ENCODE results near the gene RAB7B.

DNA sequence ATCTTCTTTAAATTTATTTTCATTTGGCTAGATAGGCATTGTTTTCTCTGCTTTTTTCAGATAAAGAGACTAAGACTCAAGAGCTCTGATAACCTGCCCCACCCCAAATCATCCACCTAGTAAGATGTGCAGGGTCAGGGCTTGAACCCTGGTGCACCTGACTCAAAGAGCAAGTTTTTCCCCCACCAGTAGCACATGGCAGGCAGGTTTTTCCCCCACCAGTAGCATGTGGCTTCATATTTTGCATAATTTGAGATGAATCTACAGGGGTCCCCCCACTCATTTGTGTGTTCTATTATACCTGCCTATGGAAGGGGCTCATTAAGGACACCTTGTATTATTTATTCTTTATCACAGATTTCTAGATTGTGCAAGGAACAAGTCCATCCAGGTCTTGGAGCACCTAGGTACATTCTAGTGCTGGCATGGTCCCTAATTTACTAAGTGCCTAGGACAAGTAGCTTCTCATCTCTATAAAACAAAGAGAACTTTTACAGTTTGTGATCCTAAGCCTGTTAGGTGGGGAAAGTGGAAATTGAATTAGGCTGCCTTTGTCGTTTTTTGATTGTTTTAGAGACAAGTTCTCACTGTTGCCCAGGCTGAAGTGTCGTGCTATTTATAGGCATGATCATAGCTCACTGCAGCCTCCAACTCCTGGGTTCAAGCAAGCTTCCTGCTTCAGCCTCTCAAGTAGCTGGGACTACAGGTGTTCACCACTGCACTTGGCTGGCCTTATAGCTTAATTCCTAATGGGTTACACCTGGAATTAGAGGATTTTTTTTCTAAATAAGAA is 33.7 kb upstream of the RAB7B start:
- TF ChIP-seq, protein P1, sequence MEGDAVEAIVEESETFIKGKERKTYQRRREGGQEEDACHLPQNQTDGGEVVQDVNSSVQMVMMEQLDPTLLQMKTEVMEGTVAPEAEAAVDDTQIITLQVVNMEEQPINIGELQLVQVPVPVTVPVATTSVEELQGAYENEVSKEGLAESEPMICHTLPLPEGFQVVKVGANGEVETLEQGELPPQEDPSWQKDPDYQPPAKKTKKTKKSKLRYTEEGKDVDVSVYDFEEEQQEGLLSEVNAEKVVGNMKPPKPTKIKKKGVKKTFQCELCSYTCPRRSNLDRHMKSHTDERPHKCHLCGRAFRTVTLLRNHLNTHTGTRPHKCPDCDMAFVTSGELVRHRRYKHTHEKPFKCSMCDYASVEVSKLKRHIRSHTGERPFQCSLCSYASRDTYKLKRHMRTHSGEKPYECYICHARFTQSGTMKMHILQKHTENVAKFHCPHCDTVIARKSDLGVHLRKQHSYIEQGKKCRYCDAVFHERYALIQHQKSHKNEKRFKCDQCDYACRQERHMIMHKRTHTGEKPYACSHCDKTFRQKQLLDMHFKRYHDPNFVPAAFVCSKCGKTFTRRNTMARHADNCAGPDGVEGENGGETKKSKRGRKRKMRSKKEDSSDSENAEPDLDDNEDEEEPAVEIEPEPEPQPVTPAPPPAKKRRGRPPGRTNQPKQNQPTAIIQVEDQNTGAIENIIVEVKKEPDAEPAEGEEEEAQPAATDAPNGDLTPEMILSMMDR (IDR thresholded peaks at IDR 0.05 in 4 of 5, conservative IDR thresholded peaks at IDR 0.05 in 1 of 5): no peak
- TF ChIP-seq POLR2A (IDR thresholded peaks at IDR 0.05): no peak
